Measurements from ENCODE around the gene RAVER2.

Gene RAVER2

DNA sequence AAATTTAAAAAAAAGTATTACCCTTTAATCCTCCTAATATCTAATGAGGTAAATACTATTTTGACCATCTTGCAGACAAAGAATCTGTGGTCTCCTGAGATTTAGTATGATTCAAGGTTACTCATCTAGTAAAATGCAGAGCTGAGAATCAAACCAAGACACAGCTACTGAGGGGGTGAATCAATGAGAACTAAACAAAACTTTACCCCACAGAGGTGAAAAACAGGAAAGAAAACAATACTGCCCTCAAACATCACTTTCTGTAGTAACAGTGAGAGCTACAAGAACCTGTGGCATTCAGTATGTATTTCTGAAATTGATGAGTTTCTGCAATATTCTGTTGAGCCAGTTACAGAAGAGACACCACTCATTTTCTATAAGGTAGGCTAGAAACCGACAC, 136.4 kb downstream of the RAVER2 start:
- no peak for DNase-seq

Data from DMS 273 treated with DMSO at 0.1 percent for 48 hours (cell line).